Loucy (cell line): ENCODE results near the gene DDIT4.

Experiments
- EZH2phosphoT487 ChIP-seq: fragments of 200-600 bp; IDR thresholded peaks from 2 replicates; pipeline ENCODE4 v1.6.1; 2018; ENCODE audit warnings: antibody characterized with exemption, mild to moderate bottlenecking, moderate library complexity, borderline replicate concordance
- TF ChIP-seq, protein P1 (sequence below): fragments of 200-600 bp; sonication (generic); conservative IDR thresholded peaks from 2 replicates; pipeline ENCODE4 v1.5.1; 2014; ENCODE audit warnings: mild to moderate bottlenecking, antibody characterized with exemption, low read length

DNA sequence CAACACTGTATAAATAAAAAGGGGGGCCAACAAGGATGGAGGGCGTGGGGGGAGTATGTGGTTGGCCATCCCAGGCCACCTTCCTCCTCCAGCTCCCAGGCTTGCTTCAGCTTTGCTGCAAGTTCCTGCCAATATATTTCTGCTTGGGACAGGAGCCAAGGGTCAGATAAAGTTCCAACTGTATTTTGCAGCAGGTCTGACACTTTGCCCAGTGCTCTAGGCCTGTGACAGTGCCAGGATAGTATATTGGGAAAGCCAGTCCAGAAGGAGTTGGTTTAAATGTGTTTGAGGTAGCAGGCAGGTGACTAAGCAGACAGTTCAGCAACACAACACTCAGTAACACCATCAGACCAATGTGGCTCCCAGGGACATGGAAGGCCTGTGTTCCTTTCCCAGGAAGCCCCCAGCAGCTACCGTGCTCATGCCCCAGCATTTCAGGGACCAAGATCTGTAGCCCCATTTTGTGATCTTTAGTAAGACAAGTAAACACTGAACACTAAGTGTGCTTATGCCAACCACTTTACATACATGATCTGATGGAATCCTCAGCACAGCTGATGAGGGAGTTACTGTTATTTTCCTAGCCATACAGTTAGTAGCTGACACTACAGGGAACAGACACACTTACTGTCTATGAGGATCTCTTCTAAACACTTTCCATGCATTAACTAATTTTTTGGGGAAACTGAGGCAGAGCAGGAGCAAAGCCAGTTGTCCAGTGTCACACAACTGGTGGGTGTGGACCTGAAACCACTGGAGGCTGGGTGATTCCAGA, 42.1 kb downstream of the DDIT4 start:
- TF ChIP-seq, protein P1, sequence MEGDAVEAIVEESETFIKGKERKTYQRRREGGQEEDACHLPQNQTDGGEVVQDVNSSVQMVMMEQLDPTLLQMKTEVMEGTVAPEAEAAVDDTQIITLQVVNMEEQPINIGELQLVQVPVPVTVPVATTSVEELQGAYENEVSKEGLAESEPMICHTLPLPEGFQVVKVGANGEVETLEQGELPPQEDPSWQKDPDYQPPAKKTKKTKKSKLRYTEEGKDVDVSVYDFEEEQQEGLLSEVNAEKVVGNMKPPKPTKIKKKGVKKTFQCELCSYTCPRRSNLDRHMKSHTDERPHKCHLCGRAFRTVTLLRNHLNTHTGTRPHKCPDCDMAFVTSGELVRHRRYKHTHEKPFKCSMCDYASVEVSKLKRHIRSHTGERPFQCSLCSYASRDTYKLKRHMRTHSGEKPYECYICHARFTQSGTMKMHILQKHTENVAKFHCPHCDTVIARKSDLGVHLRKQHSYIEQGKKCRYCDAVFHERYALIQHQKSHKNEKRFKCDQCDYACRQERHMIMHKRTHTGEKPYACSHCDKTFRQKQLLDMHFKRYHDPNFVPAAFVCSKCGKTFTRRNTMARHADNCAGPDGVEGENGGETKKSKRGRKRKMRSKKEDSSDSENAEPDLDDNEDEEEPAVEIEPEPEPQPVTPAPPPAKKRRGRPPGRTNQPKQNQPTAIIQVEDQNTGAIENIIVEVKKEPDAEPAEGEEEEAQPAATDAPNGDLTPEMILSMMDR: no peak
- TF ChIP-seq EZH2phosphoT487: no peak
